Measurements from ENCODE around the gene ZNG1C.
"Not testable (repeated sequence)": the region's sequence is repeated elsewhere in the genome, so short reads cannot be mapped to it uniquely, and the experiment has no call there.

DNA sequence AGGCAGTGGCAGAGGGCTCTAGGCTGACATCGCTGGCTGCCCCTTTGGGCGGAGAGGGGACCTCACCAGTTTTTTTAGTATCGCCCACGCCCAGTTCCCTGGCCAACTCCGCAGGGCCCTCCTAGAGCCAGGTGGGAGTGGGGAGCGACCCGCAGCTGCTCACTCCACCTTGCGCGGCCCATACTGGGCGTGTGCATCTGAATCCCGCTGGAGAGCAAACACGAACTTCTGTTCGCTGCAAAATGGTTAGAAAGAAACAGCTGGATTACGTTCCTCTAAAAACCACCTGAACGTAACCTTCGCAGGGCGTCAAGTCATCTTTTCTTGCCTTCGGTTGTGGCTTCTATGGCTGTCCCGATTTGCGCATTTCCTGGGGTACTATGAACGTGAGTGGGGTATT lies 62.4 kb downstream of the ZNG1C start:
- TF ChIP-seq, protein P1, sequence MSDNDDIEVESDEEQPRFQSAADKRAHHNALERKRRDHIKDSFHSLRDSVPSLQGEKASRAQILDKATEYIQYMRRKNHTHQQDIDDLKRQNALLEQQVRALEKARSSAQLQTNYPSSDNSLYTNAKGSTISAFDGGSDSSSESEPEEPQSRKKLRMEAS (IDR thresholded peaks at IDR 0.05) = not testable (repeated sequence)
- TF ChIP-seq, protein P2, sequence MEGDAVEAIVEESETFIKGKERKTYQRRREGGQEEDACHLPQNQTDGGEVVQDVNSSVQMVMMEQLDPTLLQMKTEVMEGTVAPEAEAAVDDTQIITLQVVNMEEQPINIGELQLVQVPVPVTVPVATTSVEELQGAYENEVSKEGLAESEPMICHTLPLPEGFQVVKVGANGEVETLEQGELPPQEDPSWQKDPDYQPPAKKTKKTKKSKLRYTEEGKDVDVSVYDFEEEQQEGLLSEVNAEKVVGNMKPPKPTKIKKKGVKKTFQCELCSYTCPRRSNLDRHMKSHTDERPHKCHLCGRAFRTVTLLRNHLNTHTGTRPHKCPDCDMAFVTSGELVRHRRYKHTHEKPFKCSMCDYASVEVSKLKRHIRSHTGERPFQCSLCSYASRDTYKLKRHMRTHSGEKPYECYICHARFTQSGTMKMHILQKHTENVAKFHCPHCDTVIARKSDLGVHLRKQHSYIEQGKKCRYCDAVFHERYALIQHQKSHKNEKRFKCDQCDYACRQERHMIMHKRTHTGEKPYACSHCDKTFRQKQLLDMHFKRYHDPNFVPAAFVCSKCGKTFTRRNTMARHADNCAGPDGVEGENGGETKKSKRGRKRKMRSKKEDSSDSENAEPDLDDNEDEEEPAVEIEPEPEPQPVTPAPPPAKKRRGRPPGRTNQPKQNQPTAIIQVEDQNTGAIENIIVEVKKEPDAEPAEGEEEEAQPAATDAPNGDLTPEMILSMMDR (IDR thresholded peaks at IDR 0.05) = not testable (repeated sequence)
- TF ChIP-seq NPAS2 (CRISPR knock-in tag; IDR thresholded peaks at IDR 0.05; ENCODE audit: borderline replicate concordance); EP300 (IDR thresholded peaks at IDR 0.05); POLR2A (IDR thresholded peaks at IDR 0.05; ENCODE audit: low read length); FOSL2 (IDR thresholded peaks at IDR 0.05); FOSL2 (CRISPR knock-in tag; IDR thresholded peaks at IDR 0.05); KDM5A (IDR thresholded peaks at IDR 0.05); ZSCAN20 (CRISPR knock-in tag; IDR thresholded peaks at IDR 0.05); MAFK (IDR thresholded peaks at IDR 0.05; ENCODE audit: partially characterized antibody); ESRRA (IDR thresholded peaks at IDR 0.05; ENCODE audit: borderline replicate concordance, low read length); RCOR1 (IDR thresholded peaks at IDR 0.05; ENCODE audit: low read depth, low read length); CHD2 (IDR thresholded peaks at IDR 0.05; ENCODE audit: low read length, partially characterized antibody): not testable (repeated sequence)
- TF ChIP-seq, protein P3, sequence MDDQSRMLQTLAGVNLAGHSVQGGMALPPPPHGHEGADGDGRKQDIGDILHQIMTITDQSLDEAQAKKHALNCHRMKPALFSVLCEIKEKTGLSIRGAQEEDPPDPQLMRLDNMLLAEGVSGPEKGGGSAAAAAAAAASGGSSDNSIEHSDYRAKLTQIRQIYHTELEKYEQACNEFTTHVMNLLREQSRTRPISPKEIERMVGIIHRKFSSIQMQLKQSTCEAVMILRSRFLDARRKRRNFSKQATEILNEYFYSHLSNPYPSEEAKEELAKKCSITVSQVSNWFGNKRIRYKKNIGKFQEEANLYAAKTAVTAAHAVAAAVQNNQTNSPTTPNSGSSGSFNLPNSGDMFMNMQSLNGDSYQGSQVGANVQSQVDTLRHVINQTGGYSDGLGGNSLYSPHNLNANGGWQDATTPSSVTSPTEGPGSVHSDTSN (IDR thresholded peaks at IDR 0.05) = not testable (repeated sequence)

Data from A549 (cell line).